GM21515 (cell line): ENCODE results near the gene FDXACB1.

Experiments used
- ATAC-seq: cut with Tn5 transposase; IDR thresholded peaks from one replicate; pipeline ENCODE4 v1.9.1; 2021; ENCODE audit not compliant: unreplicated experiment

The FDXACB1 gene

GRCh38 chr11:111846636-111847035 is 32.3 kb downstream of the FDXACB1 start:
- ATAC-seq: no peak

GRCh38 chr11:111846063-111846462 is 32.9 kb downstream of the FDXACB1 start:
- no peak for ATAC-seq

- no peak for ATAC-seq
Measured at GRCh38 chr11:111845276-111846028, 33.5 kb downstream of the FDXACB1 start.

- ATAC-seq: no peak
Measured at GRCh38 chr11:111843661-111844060, 35.3 kb downstream of the FDXACB1 start.

GRCh38 chr11:111841370-111842053 is 37.5 kb downstream of the FDXACB1 start:
- peak; percentile 65 for ATAC-seq

GRCh38 chr11:111840143-111840542 is 38.8 kb downstream of the FDXACB1 start:
- no peak for ATAC-seq

- no peak for ATAC-seq
Measured at GRCh38 chr11:111838054-111838453, 40.9 kb downstream of the FDXACB1 start.

- ATAC-seq: no peak
Measured at GRCh38 chr11:111837366-111837891, 41.5 kb downstream of the FDXACB1 start.

- ATAC-seq: peak; percentile 46
Measured at GRCh38 chr11:111836721-111837120, 42.2 kb downstream of the FDXACB1 start.

GRCh38 chr11:111836162-111836561 is 42.8 kb downstream of the FDXACB1 start:
- ATAC-seq: no peak

- ATAC-seq: no peak
Measured at GRCh38 chr11:111835665-111836064, 43.3 kb downstream of the FDXACB1 start.

GRCh38 chr11:111834432-111835163 is 44.4 kb downstream of the FDXACB1 start:
- no peak for ATAC-seq

GRCh38 chr11:111833524-111833923 is 45.4 kb downstream of the FDXACB1 start:
- no peak for ATAC-seq

- ATAC-seq: no peak
Measured at GRCh38 chr11:111829185-111829968, 49.6 kb downstream of the FDXACB1 start.

GRCh38 chr11:111826322-111826950 is 52.5 kb downstream of the FDXACB1 start:
- ATAC-seq: no peak
